ENCODE results near the gene NSD2.

- TF ChIP-seq CTCF (IDR thresholded peaks at IDR 0.05) (no peak), POLR2A (IDR thresholded peaks at IDR 0.05) (no peak)
Measured at GRCh38 chr4:1852904-1853623, 18.1 kb upstream of the NSD2 start.

Data from testis (tissue), 2 donors.